HPDE6-E6E7 (cell line): ENCODE results near the gene ANKHD1.

Source experiments
- DNase-seq: peaks from one replicate; pipeline ENCODE4 v3.0.0; 2011; ENCODE audit warnings: missing footprints; ENCODE audit errors: extremely low spot score

The ANKHD1 gene, protein sequence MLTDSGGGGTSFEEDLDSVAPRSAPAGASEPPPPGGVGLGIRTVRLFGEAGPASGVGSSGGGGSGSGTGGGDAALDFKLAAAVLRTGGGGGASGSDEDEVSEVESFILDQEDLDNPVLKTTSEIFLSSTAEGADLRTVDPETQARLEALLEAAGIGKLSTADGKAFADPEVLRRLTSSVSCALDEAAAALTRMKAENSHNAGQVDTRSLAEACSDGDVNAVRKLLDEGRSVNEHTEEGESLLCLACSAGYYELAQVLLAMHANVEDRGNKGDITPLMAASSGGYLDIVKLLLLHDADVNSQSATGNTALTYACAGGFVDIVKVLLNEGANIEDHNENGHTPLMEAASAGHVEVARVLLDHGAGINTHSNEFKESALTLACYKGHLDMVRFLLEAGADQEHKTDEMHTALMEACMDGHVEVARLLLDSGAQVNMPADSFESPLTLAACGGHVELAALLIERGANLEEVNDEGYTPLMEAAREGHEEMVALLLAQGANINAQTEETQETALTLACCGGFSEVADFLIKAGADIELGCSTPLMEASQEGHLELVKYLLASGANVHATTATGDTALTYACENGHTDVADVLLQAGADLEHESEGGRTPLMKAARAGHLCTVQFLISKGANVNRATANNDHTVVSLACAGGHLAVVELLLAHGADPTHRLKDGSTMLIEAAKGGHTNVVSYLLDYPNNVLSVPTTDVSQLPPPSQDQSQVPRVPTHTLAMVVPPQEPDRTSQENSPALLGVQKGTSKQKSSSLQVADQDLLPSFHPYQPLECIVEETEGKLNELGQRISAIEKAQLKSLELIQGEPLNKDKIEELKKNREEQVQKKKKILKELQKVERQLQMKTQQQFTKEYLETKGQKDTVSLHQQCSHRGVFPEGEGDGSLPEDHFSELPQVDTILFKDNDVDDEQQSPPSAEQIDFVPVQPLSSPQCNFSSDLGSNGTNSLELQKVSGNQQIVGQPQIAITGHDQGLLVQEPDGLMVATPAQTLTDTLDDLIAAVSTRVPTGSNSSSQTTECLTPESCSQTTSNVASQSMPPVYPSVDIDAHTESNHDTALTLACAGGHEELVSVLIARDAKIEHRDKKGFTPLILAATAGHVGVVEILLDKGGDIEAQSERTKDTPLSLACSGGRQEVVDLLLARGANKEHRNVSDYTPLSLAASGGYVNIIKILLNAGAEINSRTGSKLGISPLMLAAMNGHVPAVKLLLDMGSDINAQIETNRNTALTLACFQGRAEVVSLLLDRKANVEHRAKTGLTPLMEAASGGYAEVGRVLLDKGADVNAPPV (N-terminal part only)

DNA sequence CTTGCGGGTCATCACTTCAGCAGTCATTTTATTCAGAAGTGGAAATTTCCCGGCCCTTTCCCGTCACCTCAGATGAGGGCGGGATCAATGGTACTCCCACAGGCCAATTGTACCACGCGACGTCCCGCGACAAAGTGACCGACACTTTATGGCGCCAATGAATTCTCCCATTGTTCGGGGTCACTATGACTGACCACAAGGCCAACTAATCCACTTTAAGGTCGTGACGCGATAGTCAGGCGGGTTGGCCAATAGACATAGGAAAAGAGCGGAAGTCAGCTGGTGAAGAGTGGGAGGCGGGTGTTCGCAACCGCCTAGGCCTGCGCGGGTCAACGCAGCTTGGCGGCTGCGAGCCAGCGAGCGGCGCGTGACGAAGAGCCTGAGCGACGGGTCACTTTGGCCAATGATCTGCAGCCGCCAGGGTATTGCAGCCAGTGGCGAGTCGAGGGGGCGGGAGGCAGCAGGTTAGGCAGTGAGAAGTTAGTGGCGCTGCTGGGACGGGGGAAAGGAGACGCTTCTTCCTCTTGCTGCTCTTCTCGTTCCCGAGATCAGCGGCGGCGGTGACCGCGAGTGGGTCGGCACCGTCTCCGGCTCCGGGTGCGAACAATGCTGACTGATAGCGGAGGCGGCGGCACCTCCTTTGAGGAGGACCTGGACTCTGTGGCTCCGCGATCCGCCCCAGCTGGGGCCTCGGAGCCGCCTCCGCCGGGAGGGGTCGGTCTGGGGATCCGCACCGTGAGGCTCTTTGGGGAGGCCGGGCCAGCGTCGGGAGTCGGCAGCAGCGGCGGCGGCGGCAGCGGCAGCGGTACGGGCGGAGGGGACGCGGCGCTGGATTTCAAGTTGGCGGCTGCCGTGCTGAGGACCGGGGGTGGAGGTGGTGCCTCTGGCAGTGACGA lies at the start of gene ANKHD1:
Gene ANKHD1, plus strand, starts transcription at position 472 of the 896 bp plus-strand sequence. Its CDS starts 135 bp downstream, at position 607.
- peak; percentile 90 for DNase-seq

DNA sequence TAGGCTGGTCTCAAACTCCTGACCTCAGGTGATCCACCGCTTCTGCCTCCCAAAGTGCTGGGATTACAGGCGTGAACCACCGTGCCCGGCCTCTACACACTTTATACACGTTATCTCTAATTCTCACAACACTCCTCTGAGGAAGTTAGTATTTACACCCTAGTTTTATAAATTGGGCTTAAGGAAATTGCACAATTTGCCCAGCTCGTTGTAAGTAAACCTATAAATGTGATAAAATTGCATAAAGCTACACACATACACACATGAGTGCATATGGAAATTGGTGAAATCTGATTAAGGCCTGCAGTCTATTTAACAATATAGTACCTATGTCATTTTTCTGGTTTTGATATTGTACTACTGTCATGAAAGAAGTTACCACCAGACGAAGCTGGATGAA lies 46.1 kb upstream of the ANKHD1 start:
- no peak for DNase-seq

DNA sequence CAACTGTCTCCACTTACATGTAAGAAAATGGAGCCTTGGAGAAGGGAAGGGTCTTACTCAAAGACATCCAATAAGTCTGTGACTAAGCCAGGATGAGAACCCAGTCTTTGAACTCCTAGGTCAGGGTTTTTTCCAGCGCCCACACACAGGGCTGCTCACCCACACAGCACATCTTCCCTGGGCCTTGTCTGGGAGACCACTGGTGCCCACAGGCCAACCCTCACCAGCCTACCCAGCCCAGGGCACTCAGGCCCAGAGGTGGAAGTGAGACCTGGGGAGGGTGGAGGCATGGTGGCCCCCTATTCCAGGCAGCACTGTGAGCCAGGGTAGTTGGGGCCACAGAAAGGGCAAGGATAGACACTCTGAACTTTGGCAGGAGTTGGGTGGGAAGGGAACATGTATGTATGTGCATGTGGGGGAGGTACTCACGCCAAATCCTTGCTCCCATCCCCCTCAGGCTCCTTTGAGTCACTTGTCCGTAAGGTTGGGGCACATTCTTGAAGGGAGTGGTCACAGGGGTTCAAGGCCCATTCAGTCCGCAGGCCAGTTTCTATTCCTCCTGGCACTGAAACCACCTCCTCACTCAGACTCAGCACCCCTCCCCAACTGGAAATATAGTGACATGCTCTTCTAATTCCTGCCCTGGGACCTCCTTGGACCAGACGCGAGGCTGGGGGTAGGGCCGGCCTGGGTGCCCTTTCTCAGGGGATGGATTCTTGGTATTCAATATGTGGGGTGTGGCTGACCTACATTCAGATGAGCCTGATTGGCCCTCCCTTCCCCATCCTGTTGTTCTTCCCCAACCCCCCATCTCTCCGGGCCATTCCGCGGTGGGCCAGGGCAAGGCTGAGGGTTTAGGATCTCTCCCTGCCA lies 44.5 kb upstream of the ANKHD1 start:
- no peak for DNase-seq

DNA sequence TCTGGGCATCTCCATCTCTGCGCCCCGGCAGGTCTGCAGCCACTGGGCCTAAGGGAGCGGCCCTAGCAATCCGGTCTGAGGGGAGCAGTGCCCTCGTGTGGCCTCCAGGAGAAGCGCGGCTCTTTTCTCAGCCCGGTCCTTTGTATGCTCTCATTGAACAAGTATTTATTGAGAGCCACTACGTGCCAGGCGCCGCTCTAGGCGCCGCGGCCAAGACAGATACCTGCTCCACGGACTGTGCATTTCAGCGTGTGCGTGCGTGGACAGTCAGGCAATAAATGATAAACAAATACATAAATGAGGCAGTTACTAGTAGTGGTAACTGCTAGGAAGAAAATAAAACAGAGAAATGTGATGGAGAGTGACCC lies 43.9 kb upstream of the ANKHD1 start:
- peak; percentile 87 for DNase-seq

DNA sequence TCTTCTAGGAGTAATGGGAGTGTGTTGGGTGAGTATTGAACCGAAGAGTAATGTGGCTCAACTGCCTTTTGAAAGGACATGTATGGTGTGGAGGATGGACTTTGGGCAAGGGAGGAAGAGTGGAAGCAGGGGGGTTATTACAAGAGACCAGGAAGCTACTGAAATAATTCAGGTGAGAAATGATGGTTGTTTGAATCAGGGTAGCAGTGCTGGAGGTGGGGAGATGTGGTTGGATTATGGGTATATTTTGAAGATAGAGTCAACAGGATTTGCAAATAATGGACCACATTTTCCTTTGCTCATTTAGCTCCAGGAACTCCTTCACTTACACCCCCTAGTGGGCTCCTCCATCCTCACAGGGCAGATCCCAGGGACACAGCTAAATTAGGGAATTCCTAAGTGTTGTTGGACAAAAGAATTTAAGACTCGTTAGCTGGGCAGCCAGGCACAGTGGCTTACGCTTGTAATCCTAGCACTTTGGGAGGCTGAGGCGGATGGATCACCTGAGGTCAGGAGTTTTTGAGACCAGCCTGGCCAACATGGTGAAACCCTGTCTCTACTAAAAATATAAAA lies 42.8 kb upstream of the ANKHD1 start:
- no peak for DNase-seq

DNA sequence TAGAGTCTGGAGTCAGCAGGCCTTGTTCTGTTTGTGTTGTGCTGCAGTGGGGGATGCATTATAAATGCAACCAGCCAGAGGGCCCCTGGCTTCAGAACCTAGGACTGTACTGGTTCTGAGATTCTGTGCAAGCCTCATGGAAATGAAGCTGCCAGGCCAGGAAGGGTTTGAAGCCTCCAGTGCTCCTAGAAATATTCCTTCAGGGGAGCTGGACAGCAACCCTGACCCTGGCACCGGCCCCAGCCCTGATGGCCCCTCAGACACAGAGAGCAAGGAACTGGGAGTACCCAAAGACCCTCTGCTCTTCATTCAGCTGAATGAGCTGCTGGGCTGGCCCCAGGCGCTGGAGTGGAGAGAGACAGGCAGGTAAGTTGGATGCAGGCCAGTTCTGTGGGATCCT lies 41.5 kb upstream of the ANKHD1 start, which contains the start of gene SLC4A9:
Gene SLC4A9, plus strand, starts transcription at position 94 of the 400 bp plus-strand sequence. Its CDS starts 43 bp downstream, at position 137.
- no peak for DNase-seq

DNA sequence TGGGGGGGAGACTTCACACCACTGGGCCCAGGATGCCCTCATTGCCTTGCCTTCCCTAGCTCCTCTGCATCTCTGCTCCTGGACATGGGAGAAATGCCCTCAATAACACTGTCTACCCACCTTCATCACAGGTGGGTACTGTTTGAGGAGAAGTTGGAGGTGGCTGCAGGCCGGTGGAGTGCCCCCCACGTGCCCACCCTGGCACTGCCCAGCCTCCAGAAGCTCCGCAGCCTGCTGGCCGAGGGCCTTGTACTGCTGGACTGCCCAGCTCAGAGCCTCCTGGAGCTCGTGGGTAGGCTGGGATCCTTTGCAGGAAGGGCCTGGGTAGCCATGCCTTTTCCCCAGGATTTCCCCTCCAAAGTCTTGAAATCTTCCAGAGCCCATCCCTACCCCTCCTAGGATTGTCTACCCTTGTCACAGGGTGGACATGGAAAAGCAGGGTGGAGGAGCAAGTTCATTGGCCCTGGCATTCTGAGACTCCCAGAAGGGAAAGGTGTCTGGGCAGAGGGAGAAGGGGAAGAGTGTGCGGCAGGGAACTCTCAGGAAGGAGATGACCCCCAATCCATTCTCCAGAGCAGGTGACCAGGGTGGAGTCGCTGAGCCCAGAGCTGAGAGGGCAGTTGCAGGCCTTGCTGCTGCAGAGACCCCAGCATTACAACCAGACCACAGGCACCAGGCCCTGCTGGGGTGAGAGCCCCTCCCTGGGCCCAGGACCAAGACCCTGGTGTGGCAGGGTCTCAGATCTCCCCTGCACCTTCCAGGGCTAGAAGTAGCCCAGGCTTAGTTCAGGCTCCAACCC lies 40.8 kb upstream of the ANKHD1 start:
- no peak for DNase-seq

DNA sequence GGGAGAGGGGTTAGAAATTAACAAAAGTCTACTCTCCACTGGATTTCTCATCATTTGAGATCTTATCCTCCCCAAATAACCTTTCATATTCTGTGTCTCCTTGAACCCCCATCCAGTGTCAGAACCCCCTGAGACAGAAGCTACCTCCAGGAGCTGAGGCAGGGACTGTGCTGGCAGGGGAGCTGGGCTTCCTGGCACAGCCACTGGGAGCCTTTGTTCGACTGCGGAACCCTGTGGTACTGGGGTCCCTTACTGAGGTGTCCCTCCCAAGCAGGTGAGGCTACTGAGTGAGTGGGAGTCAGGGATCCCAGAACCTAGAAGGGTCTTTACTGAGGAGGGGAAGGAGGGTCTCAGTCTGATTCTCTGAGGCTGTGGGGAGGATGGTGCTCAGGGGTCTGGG lies 39.7 kb upstream of the ANKHD1 start:
- DNase-seq = no peak

DNA sequence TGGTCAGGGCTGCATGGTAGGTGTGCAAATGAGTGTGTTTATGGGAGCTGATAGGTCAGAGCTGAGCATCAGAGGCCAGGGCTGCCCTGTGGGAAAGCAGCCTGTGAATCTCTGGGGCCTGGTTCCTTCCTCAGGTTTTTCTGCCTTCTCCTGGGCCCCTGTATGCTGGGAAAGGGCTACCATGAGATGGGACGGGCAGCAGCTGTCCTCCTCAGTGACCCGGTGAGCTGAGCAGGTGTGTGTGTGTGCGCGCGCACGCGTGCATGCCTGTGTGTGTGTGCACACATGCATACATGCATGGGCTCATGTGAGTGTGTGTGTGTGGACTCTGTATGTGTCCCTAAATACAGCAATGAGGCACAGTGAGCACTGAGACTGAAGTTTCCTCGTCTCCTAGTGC lies 39.3 kb upstream of the ANKHD1 start:
- DNase-seq = no peak

DNA sequence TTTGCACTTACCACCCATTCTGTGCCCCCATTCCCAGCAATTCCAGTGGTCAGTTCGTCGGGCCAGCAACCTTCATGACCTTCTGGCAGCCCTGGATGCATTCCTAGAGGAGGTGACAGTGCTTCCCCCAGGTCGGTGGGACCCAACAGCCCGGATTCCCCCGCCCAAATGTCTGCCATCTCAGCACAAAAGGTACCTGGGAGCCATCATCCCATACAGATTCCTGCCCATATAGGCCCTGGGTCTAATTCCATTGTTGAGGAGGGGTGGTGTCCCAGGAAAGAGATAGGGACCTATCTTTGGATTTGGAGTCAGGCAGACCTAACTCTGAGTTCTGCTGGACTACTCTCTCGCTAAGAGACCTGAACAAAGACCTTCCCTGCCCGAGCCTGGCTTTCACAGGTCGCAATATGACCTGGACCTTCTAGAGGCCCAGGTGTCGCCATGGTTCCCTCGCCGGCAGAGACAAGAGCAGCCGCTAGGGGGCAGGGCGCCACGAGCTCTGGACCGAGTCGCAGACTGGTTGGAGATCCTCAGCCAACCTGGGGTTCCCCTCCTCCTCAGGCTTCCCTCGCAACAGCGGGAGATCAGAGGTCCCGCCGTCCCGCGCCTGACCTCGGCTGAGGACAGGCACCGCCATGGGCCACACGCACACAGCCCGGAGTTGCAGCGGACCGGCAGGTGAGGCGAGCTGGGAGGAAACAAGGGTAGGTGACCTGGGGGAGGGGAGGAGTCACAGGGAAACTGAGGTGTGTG lies 38.6 kb upstream of the ANKHD1 start:
- peak; percentile 74 for DNase-seq

DNA sequence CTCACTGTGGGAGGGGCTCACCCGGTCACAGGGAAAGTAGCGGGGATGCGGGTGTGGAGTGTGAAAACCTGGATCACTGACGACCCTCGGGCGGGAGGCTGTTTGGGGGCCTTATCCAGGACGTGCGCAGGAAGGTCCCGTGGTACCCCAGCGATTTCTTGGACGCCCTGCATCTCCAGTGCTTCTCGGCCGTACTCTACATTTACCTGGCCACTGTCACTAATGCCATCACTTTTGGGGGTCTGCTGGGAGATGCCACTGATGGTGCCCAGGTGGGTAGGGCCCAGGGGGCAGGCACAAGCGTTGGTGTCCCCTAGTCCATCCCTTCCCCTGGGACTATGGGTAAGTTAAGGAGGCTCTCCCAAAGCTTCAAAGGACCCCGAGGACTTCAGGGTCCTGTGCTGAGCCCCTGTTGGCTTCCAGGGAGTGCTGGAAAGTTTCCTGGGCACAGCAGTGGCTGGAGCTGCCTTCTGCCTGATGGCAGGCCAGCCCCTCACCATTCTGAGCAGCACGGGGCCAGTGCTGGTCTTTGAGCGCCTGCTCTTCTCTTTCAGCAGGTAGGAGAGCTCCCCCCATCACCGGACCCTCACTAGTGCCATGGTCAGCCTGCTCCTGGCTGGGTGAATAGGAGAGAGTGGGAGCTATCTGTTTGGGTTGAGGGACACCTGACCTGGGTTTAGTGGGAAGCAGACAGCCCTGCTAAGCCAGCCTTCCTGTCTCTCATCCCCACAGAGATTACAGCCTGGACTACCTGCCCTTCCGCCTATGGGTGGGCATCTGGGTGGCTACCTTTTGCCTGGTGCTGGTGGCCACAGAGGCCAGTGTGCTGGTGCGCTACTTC lies 37.8 kb upstream of the ANKHD1 start:
- no peak for DNase-seq

DNA sequence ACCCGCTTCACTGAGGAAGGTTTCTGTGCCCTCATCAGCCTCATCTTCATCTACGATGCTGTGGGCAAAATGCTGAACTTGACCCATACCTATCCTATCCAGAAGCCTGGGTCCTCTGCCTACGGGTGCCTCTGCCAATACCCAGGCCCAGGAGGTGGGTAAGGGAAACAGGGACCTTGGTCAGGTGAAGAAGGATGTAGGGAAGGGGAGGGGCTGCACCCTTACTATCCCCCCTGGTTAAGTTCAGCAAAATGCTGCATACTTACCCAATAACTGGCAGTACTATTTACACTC lies 37.2 kb upstream of the ANKHD1 start:
- no peak for DNase-seq

DNA sequence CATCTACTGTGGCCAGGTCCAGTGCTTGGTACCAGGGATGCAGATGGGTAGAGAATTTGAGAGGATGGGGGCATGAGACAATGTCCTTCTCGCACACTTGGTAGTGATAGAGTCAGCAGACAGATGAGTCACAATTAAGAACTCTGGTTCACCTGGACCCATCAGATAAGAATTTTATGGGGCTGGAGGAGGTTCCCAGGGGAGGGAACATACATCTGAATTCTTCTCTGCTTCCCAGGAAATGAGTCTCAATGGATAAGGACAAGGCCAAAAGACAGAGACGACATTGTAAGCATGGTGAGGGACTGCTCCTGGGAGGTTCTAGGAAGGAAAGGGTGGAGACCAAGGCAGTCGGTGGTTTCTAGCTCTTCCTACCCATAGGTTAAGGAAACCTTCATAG lies 36.4 kb upstream of the ANKHD1 start:
- DNase-seq = no peak

DNA sequence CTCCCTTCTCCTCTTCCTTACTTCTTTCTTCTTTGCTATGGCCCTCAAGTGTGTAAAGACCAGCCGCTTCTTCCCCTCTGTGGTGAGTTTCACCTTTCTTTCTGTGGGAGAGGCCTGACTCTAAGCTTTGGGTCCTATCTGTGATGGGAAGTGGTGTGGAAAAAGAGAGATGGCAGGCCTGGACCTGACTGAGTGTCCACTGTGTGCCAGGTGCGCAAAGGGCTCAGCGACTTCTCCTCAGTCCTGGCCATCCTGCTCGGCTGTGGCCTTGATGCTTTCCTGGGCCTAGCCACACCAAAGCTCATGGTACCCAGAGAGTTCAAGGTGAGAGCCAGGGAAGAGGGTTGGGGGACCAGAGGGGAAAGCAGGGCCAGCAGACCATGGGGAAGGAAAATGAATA lies 35.7 kb upstream of the ANKHD1 start:
- no peak for DNase-seq

DNA sequence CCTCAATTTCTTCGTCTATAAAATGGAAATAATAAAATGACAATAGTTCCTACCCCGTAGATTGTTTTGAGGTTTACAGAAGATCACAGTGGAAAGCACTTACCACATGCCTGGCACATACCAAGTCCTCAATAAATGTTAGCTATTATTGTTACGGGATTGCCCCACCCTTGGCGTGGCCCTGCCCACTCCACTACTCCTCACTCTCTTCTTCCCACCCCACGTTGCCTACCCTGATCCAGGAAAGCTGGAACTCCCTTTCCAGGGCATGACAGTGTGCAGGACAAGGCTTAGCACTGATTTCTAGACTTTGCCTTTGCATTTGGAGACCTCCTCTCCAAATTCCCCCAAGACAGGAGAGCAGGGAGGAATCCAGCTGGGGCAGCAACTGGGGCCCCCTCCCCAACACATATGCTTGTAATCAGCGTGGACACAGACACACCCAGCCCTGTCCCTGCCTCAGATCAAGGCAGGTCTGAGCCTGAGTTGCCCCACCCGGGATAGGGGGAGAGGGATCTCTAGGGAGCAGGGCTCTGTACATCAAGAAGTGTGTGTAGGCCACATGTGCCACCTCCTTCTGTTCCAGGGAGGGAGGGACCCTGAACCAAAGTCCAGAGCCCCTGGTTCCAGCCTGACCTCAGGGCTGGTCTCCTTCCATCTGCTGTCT lies 34.9 kb upstream of the ANKHD1 start:
- no peak for DNase-seq

DNA sequence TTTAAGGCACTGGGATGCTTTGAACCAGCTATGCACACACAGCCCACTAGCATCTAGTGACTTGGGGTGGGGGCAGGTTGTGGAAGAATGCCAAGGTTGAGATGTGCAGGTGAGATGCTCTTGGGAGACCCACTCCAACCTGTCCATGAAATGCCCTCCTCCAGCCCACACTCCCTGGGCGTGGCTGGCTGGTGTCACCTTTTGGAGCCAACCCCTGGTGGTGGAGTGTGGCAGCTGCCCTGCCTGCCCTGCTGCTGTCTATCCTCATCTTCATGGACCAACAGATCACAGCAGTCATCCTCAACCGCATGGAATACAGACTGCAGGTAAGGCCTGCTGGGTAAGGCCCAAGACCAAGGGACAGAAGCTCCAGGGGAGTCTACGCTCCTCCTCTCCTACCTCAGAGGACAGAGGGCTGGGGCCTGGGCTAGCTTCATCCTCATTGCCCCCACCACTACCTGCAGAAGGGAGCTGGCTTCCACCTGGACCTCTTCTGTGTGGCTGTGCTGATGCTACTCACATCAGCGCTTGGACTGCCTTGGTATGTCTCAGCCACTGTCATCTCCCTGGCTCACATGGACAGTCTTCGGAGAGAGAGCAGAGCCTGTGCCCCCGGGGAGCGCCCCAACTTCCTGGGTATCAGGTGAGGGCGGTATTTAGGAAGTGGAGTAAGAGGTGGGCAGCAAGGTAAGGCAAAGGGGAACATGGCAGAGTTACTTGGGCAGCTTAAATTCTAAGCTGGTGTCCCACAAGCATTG lies 34.2 kb upstream of the ANKHD1 start:
- DNase-seq = no peak
